PFSK-1 (cell line): ENCODE measurements around the gene NCKAP1.

Experiments
- FOXP2 ChIP-seq: optimal IDR thresholded peaks from 2 replicates; pipeline ENCODE3; 2011; ENCODE audit warnings: borderline replicate concordance, control low read depth, inconsistent platforms; ENCODE audit not compliant: insufficient read depth; ENCODE audit errors: extremely low read length, extremely low read depth
- POLR2AphosphoS5 ChIP-seq: IDR thresholded peaks from 2 replicates; pipeline ENCODE4 v1.6.1; 2012; ENCODE audit warnings: low read depth, mild to moderate bottlenecking, control low read depth, low read length, moderate library complexity
- SIN3A ChIP-seq: IDR thresholded peaks from 2 replicates; pipeline ENCODE4 v1.6.1; 2012; ENCODE audit warnings: mild to moderate bottlenecking, low read length, moderate library complexity, borderline replicate concordance; ENCODE audit not compliant: insufficient read depth
- TAF1 ChIP-seq: IDR thresholded peaks from 2 replicates; pipeline ENCODE4 v1.6.1; 2012; ENCODE audit warnings: low read length, control low read depth, borderline replicate concordance; ENCODE audit not compliant: insufficient read depth
- TF ChIP-seq, protein P1 (sequence below), 2 experiments: IDR thresholded peaks; 2 replicates each; pipeline versions ENCODE4 v1.6.1 to v1.8.0; 2011 to 2012; ENCODE audit warnings: low read depth in 2 of 2, low read length in 2 of 2, control low read depth in 1 of 2, inconsistent platforms in 1 of 2, mild to moderate bottlenecking in 1 of 2, moderate library complexity in 1 of 2; ENCODE audit not compliant: insufficient read depth in 1 of 2

The NCKAP1 gene

DNA sequence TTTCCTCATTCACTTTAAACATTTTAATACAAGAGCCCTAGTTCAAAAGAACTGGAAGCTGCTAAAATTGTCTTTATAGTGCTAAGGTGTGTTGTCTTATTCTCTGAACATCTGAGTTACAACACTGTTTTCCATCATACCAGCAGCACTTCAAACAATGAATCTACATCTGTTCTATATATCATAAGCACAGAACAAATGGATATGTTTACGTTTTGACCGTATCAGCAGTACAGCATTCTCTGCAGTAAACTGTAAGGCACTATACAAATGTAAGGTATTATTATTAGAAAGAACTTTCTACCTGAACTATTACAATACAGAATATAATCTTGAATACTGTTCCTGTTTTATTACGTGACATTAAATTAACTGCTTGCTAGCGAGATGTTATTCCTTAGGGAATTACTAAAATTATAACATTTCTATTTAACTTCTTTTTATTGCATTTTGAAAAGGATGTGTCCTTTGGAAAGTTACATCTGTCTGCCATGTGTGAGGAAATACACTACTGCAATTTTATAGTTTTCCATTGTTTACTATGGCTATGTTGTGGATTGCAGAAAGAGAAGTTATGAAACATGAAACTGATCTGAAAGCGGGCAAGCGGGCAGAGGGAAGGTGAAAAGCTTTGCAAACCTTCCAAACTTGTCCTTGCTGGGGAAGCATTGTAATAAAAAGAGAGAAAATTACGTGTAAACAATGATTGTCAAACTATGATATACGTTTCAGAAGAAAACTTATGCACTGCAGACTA, 13.7 kb downstream of the NCKAP1 start:
- TF ChIP-seq, protein P1, sequence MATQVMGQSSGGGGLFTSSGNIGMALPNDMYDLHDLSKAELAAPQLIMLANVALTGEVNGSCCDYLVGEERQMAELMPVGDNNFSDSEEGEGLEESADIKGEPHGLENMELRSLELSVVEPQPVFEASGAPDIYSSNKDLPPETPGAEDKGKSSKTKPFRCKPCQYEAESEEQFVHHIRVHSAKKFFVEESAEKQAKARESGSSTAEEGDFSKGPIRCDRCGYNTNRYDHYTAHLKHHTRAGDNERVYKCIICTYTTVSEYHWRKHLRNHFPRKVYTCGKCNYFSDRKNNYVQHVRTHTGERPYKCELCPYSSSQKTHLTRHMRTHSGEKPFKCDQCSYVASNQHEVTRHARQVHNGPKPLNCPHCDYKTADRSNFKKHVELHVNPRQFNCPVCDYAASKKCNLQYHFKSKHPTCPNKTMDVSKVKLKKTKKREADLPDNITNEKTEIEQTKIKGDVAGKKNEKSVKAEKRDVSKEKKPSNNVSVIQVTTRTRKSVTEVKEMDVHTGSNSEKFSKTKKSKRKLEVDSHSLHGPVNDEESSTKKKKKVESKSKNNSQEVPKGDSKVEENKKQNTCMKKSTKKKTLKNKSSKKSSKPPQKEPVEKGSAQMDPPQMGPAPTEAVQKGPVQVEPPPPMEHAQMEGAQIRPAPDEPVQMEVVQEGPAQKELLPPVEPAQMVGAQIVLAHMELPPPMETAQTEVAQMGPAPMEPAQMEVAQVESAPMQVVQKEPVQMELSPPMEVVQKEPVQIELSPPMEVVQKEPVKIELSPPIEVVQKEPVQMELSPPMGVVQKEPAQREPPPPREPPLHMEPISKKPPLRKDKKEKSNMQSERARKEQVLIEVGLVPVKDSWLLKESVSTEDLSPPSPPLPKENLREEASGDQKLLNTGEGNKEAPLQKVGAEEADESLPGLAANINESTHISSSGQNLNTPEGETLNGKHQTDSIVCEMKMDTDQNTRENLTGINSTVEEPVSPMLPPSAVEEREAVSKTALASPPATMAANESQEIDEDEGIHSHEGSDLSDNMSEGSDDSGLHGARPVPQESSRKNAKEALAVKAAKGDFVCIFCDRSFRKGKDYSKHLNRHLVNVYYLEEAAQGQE (IDR thresholded peaks at IDR 0.05; ENCODE audit: insufficient read depth in 1 of 2, low read depth in 2 of 2, low read length in 2 of 2): no peak
- TF ChIP-seq FOXP2 (no peak), POLR2AphosphoS5 (no peak), SIN3A (no peak), TAF1 (no peak)

DNA sequence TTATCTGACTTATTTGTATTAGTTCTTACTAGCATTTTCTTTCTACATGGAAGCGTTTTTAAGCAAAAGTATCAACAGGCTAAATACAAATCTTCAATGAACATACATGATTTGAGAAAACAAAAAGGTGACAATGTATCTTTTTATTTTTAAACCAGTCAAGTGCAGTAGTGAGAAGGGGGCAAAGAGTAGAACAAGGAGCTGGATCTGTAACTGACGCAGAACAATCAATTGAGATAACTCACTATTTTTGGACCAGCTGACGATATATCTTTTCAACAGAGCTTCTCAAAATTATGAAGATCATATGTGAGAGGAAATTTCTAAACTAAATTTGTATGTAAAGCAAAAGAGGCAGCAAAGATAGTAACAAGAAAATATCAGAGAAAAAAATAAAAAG, 15.5 kb downstream of the NCKAP1 start:
- TF ChIP-seq TAF1 (no peak), SIN3A (no peak), FOXP2 (no peak), POLR2AphosphoS5 (no peak)
- TF ChIP-seq, protein P1 (IDR thresholded peaks at IDR 0.05; ENCODE audit: insufficient read depth in 1 of 2, low read depth in 2 of 2, low read length in 2 of 2): no peak

DNA sequence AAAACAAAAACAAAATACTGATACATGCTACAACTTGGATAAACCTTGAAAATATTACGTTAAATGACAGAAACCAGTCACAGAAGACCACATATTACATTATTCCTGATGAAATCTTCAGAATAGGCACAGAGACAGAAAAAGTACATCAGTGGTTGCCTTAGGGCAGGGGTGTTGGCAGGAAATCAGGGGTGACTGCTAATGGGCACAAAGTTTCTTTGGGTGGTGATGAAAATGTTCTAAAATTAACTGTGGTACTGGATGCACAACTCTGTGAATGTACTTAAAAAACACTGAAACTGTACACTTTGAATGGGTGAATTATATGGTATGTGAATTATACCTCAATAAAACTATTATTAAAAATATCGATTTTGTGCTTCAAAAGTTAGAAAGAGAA, 16.6 kb downstream of the NCKAP1 start:
- TF ChIP-seq SIN3A: no peak
- no peak for TF ChIP-seq POLR2AphosphoS5
- TF ChIP-seq, protein P1 (IDR thresholded peaks at IDR 0.05; ENCODE audit: insufficient read depth in 1 of 2, low read depth in 2 of 2, low read length in 2 of 2): no peak
- no peak for TF ChIP-seq FOXP2
- TF ChIP-seq TAF1: no peak

DNA sequence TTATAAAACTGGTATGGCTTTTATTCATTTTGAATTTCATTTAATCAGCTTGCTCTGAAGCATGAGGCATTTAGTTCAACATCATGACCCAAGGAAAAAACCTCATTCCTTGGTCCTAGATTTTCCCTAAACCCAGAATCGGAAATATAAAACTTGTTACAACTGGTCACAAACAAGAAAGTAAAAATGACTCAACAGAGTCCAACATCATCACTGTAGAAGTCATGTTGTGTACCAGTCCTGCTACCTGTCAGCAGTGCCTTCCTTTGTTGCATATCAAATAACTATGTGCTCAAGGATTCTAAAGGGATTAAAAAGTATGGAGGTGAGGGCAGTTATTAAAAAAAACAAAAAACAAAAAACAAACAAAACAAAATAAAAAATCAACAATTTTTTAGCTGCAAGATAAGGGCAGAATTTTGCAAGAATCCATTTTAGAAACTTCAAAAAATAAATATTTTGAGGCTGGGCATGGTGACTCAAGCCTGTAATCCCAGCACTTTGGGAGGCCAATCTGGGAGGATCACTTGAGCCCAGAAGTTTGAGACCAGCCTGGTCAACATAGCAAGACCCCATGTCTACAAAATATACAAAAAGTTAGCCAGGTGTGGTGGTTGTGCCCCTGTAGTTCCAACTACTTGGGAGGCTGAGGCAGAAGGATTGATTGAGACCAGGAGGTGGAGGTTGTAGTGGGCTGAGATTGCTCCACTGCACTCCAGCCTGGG, 18.4 kb downstream of the NCKAP1 start:
- TF ChIP-seq, protein P1 (IDR thresholded peaks at IDR 0.05; ENCODE audit: insufficient read depth in 1 of 2, low read depth in 2 of 2, low read length in 2 of 2): no peak
- TF ChIP-seq POLR2AphosphoS5 (no peak), FOXP2 (no peak), TAF1 (no peak), SIN3A (no peak)
